WTC11 (cell line): ENCODE results near the gene TAC4. TPM values are rescaled to one million over a fixed set of nuclear protein-coding genes. Genes with fewer than 3 reads are reported as not detected.

ENCODE experiments used
- ATAC-seq: fragments of 200-7000 bp; cut with Tn5 transposase; 2 replicates; pipeline ENCODE4 v1.10.0; 2021; ENCODE audit warnings: mild to moderate bottlenecking, moderate library complexity
- CTCF ChIA-PET: fragments of 300-600 bp; sonication (Branson Sonifier 250); formaldehyde crosslinking; loops from one replicate; lab custom pipeline; 2021; ENCODE audit warnings: antibody characterized with exemption; lab: Charles Lee
- POLR2A ChIA-PET: fragments of 350-600 bp; sonication (Branson Sonifier 250); formaldehyde crosslinking; loops from one replicate; lab custom pipeline; 2021; ENCODE audit warnings: antibody characterized with exemption; lab: Charles Lee
- DNase-seq: peaks from one replicate; pipeline ENCODE4 v3.0.0; 2021; ENCODE audit warnings: low spot score
- H3K27ac Mint-ChIP-seq: 2 replicates; pipeline ENCODE4 v1.8.0; 2021; ENCODE audit warnings: mixed read lengths
- H3K27me3 Mint-ChIP-seq: 2 replicates; pipeline ENCODE4 v1.8.0; 2021; ENCODE audit warnings: low read depth, mild to moderate bottlenecking, moderate library complexity, mixed read lengths
- H3K36me3 Mint-ChIP-seq: 2 replicates; pipeline ENCODE4 v1.8.0; 2021; ENCODE audit warnings: mixed read lengths
- H3K4me1 Mint-ChIP-seq: 2 replicates; pipeline ENCODE4 v1.8.0; 2022; ENCODE audit warnings: mixed read lengths
- H3K4me3 Mint-ChIP-seq: 2 replicates; pipeline ENCODE4 v1.8.0; 2021; ENCODE audit warnings: mild to moderate bottlenecking, moderate library complexity, mixed read lengths
- H3K9me3 Mint-ChIP-seq: 2 replicates; pipeline ENCODE4 v1.8.0; 2021; ENCODE audit warnings: mixed read lengths
- ATF1 ChIP-seq: sonication (generic); formaldehyde crosslinking; IDR thresholded peaks from 2 replicates; pipeline ENCODE4 v1.8.1; 2023; ENCODE audit warnings: mild to moderate bottlenecking, moderate library complexity, missing genetic modification reagents
- CBFB ChIP-seq: sonication (generic); formaldehyde crosslinking; IDR thresholded peaks from 2 replicates; pipeline ENCODE4 v1.8.1; 2022; ENCODE audit warnings: mild to moderate bottlenecking, low read depth, missing genetic modification reagents
- CDX4 ChIP-seq: fragments of 250-450 bp; sonication (Bioruptor Pico); IDR thresholded peaks from 2 replicates; pipeline ENCODE4 v1.9.0; 2021; ENCODE audit warnings: moderate library complexity, mild to moderate bottlenecking, inconsistent platforms, borderline replicate concordance
- CREB1 ChIP-seq: sonication (generic); formaldehyde crosslinking; IDR thresholded peaks from 2 replicates; pipeline ENCODE4 v1.8.0; 2023; ENCODE audit warnings: mild to moderate bottlenecking, missing genetic modification reagents
- CTCF ChIP-seq: fragments of 200-600 bp; IDR thresholded peaks from 2 replicates; pipeline ENCODE4 v1.8.0; 2022; ENCODE audit warnings: antibody characterized with exemption
- IRF2 ChIP-seq: sonication (generic); formaldehyde crosslinking; IDR thresholded peaks from 2 replicates; pipeline ENCODE4 v1.8.0; 2022; ENCODE audit warnings: low read depth, missing genetic modification reagents, borderline replicate concordance
- NFYB ChIP-seq: sonication (generic); formaldehyde crosslinking; conservative IDR thresholded peaks from 2 replicates; pipeline ENCODE4 v1.8.0; 2022; ENCODE audit warnings: low read depth, missing genetic modification reagents
- SMAD3 ChIP-seq: sonication (generic); formaldehyde crosslinking; IDR thresholded peaks from 2 replicates; pipeline ENCODE4 v1.8.0; 2022; ENCODE audit warnings: missing genetic modification reagents, mild to moderate bottlenecking, borderline replicate concordance
- STAT6 ChIP-seq: sonication (generic); formaldehyde crosslinking; conservative IDR thresholded peaks from 2 replicates; pipeline ENCODE4 v1.8.1; 2023; ENCODE audit warnings: mild to moderate bottlenecking, low read depth, missing genetic modification reagents, moderate library complexity
- ZBTB43 ChIP-seq: sonication (generic); formaldehyde crosslinking; IDR thresholded peaks from 2 replicates; pipeline ENCODE4 v1.8.1; 2023; ENCODE audit warnings: mild to moderate bottlenecking, missing genetic modification reagents
- ZNF138 ChIP-seq: sonication (generic); formaldehyde crosslinking; conservative IDR thresholded peaks from 2 replicates; pipeline ENCODE4 v1.8.1; 2022; ENCODE audit warnings: mild to moderate bottlenecking, moderate library complexity, missing genetic modification reagents
- ZNF263 ChIP-seq: sonication (generic); formaldehyde crosslinking; IDR thresholded peaks from 2 replicates; pipeline ENCODE4 v1.8.1; 2022; ENCODE audit warnings: low read depth, mild to moderate bottlenecking, moderate library complexity, missing genetic modification reagents
- ZNF671 ChIP-seq: fragments of 250-450 bp; sonication (Bioruptor Pico); IDR thresholded peaks from 2 replicates; pipeline ENCODE4 v1.8.0; 2021; ENCODE audit warnings: mild to moderate bottlenecking
- total RNA-seq: library from RNA; stranded (reverse); gene quantifications from 3 replicates; pipeline ENCODE4 v1.2.3, GENCODE V29; 2021
- TF ChIP-seq, protein P1 (sequence below): sonication (generic); formaldehyde crosslinking; IDR thresholded peaks from 2 replicates; pipeline ENCODE4 v1.8.0; 2023; ENCODE audit warnings: missing genetic modification reagents, mild to moderate bottlenecking, borderline replicate concordance
- TF ChIP-seq, protein P2 (sequence below): sonication (generic); formaldehyde crosslinking; IDR thresholded peaks from 2 replicates; pipeline ENCODE4 v1.8.1; 2022; ENCODE audit warnings: low read depth, missing genetic modification reagents, borderline replicate concordance
- TF ChIP-seq, protein P3 (sequence below): sonication (generic); formaldehyde crosslinking; IDR thresholded peaks from 2 replicates; pipeline ENCODE4 v1.8.1; 2023; ENCODE audit warnings: mild to moderate bottlenecking, missing genetic modification reagents, moderate library complexity

The TAC4 gene
- total RNA-seq, 1 experiment from 2014 or later, result not detected

- TF ChIP-seq IRF2 (CRISPR knock-in tag), result no peak
- no peak for TF ChIP-seq CBFB
- TF ChIP-seq, protein P1, sequence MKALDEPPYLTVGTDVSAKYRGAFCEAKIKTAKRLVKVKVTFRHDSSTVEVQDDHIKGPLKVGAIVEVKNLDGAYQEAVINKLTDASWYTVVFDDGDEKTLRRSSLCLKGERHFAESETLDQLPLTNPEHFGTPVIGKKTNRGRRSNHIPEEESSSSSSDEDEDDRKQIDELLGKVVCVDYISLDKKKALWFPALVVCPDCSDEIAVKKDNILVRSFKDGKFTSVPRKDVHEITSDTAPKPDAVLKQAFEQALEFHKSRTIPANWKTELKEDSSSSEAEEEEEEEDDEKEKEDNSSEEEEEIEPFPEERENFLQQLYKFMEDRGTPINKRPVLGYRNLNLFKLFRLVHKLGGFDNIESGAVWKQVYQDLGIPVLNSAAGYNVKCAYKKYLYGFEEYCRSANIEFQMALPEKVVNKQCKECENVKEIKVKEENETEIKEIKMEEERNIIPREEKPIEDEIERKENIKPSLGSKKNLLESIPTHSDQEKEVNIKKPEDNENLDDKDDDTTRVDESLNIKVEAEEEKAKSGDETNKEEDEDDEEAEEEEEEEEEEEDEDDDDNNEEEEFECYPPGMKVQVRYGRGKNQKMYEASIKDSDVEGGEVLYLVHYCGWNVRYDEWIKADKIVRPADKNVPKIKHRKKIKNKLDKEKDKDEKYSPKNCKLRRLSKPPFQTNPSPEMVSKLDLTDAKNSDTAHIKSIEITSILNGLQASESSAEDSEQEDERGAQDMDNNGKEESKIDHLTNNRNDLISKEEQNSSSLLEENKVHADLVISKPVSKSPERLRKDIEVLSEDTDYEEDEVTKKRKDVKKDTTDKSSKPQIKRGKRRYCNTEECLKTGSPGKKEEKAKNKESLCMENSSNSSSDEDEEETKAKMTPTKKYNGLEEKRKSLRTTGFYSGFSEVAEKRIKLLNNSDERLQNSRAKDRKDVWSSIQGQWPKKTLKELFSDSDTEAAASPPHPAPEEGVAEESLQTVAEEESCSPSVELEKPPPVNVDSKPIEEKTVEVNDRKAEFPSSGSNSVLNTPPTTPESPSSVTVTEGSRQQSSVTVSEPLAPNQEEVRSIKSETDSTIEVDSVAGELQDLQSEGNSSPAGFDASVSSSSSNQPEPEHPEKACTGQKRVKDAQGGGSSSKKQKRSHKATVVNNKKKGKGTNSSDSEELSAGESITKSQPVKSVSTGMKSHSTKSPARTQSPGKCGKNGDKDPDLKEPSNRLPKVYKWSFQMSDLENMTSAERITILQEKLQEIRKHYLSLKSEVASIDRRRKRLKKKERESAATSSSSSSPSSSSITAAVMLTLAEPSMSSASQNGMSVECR (CRISPR knock-in tag), result no peak
- no peak for TF ChIP-seq NFYB
- TF ChIP-seq CTCF, result no peak
- no peak for TF ChIP-seq ZBTB43 (CRISPR knock-in tag)
- no peak for TF ChIP-seq ATF1 (CRISPR knock-in tag)
- TF ChIP-seq ZNF138 (CRISPR knock-in tag), result no peak
These were observed 32.9 kb downstream of the TAC4 start (continued) for GRCh38 chr17:49814781-49815529.

DNA sequence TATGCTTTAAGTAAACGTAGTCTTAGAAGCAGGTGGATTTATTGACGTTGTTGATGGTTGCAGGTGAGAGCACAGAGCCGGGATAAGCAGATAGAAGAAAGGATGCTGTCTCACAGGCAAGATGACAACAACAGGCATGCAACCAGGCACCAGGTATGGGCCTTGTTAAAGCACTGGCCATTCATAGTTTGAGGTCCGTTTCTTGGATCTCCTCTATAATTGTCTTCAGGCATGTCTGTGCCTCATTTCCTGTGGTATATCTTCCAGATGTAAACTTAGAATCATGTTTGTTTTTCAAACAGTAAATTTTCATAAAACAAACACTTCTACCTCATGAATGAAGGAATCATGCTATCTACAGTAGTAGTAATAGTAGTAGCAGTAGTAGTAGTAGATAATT, 38.8 kb downstream of the TAC4 start:
- ChIA-PET POLR2A (no interaction called here), CTCF (interaction anchor here (0.5 kb wide), 1 partner anchor 21 kb away, joined by 4 read pairs; no protein-coding TSS in a partner anchor)
- DNase-seq, result no peak
- no peak for TF ChIP-seq ZNF671 (CRISPR knock-in tag)
- no peak for TF ChIP-seq SMAD3 (CRISPR knock-in tag)
- TF ChIP-seq, protein P2, sequence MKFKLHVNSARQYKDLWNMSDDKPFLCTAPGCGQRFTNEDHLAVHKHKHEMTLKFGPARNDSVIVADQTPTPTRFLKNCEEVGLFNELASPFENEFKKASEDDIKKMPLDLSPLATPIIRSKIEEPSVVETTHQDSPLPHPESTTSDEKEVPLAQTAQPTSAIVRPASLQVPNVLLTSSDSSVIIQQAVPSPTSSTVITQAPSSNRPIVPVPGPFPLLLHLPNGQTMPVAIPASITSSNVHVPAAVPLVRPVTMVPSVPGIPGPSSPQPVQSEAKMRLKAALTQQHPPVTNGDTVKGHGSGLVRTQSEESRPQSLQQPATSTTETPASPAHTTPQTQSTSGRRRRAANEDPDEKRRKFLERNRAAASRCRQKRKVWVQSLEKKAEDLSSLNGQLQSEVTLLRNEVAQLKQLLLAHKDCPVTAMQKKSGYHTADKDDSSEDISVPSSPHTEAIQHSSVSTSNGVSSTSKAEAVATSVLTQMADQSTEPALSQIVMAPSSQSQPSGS (CRISPR knock-in tag), result no peak
- TF ChIP-seq STAT6 (CRISPR knock-in tag), result no peak
- no peak for TF ChIP-seq CREB1 (CRISPR knock-in tag)
- TF ChIP-seq, protein P1 (CRISPR knock-in tag), result no peak
- TF ChIP-seq ZNF263 (CRISPR knock-in tag), result no peak
- TF ChIP-seq, protein P3, sequence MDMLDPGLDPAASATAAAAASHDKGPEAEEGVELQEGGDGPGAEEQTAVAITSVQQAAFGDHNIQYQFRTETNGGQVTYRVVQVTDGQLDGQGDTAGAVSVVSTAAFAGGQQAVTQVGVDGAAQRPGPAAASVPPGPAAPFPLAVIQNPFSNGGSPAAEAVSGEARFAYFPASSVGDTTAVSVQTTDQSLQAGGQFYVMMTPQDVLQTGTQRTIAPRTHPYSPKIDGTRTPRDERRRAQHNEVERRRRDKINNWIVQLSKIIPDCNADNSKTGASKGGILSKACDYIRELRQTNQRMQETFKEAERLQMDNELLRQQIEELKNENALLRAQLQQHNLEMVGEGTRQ (CRISPR knock-in tag), result no peak
- no peak for TF ChIP-seq CDX4

More for the DNA sequence above, 38.8 kb downstream of the TAC4 start:
- Mint-ChIP-seq H3K36me3 (peaks cover 62% of the 10 kb centered on the region), H3K4me3 (no peak overlapping the region), H3K27ac (peak overlapping the region; percentile 84), H3K4me1 (peaks cover 37% of the 10 kb centered on the region), H3K27me3 (no peaks in the 10 kb centered on the region), H3K9me3 (no peaks in the 10 kb centered on the region)
- ATAC-seq, result no peak
